ENCODE results near the gene PKIB.

Gene PKIB

GRCh38 chr6:122676146-122676545 lies 65.9 kb downstream of the PKIB start:
- no peak for ATAC-seq
- no peak for TF ChIP-seq POU6F1 (CRISPR knock-in tag; IDR thresholded peaks at IDR 0.05; ENCODE audit: borderline replicate concordance, low read depth)
- TF ChIP-seq ESRRG (CRISPR knock-in tag; IDR thresholded peaks at IDR 0.05): no peak
- no peak for TF ChIP-seq TOX (CRISPR knock-in tag; IDR thresholded peaks at IDR 0.05; ENCODE audit: borderline replicate concordance)
- no peak for TF ChIP-seq RARB (CRISPR knock-in tag; IDR thresholded peaks at IDR 0.05)
- TF ChIP-seq ISL1 (CRISPR knock-in tag; IDR thresholded peaks at IDR 0.05): no peak
- no peak for TF ChIP-seq ZC3H10 (CRISPR knock-in tag; IDR thresholded peaks at IDR 0.05)
- no peak for TF ChIP-seq OSR1 (CRISPR knock-in tag; IDR thresholded peaks at IDR 0.05)
- no peak for TF ChIP-seq CSDC2 (CRISPR knock-in tag; IDR thresholded peaks at IDR 0.05)
- no peak for TF ChIP-seq CREB5 (CRISPR knock-in tag; IDR thresholded peaks at IDR 0.05; ENCODE audit: low read depth)
- no peak for TF ChIP-seq ARNTL (CRISPR knock-in tag; IDR thresholded peaks at IDR 0.05; ENCODE audit: borderline replicate concordance, low read depth)
- TF ChIP-seq TCF4 (CRISPR knock-in tag; IDR thresholded peaks at IDR 0.05; ENCODE audit: borderline replicate concordance): no peak
- TF ChIP-seq ZNF565 (CRISPR knock-in tag; conservative IDR thresholded peaks at IDR 0.05; ENCODE audit: low read depth): no peak
- TF ChIP-seq ZFP30 (CRISPR knock-in tag; IDR thresholded peaks at IDR 0.05): no peak
- no peak for TF ChIP-seq SNAI2 (CRISPR knock-in tag; IDR thresholded peaks at IDR 0.05)
- TF ChIP-seq CSRNP3 (CRISPR knock-in tag; IDR thresholded peaks at IDR 0.05): no peak
- TF ChIP-seq PPARA (CRISPR knock-in tag; IDR thresholded peaks at IDR 0.05; ENCODE audit: borderline replicate concordance): no peak
- no peak for TF ChIP-seq BACH2 (CRISPR knock-in tag; IDR thresholded peaks at IDR 0.05; ENCODE audit: borderline replicate concordance)
- TF ChIP-seq PATZ1 (CRISPR knock-in tag; IDR thresholded peaks at IDR 0.05; ENCODE audit: borderline replicate concordance): no peak

- ATAC-seq: no peak
- no peak for TF ChIP-seq CSRNP3 (CRISPR knock-in tag; IDR thresholded peaks at IDR 0.05)
- no peak for TF ChIP-seq PATZ1 (CRISPR knock-in tag; IDR thresholded peaks at IDR 0.05; ENCODE audit: borderline replicate concordance)
- no peak for TF ChIP-seq ISL1 (CRISPR knock-in tag; IDR thresholded peaks at IDR 0.05)
- TF ChIP-seq ZNF70 (CRISPR knock-in tag; IDR thresholded peaks at IDR 0.05): no peak
- TF ChIP-seq GLIS3 (CRISPR knock-in tag; IDR thresholded peaks at IDR 0.05): no peak
- TF ChIP-seq ZC3H10 (CRISPR knock-in tag; IDR thresholded peaks at IDR 0.05): no peak
- no peak for TF ChIP-seq CSDC2 (CRISPR knock-in tag; IDR thresholded peaks at IDR 0.05)
- TF ChIP-seq SNAI2 (CRISPR knock-in tag; IDR thresholded peaks at IDR 0.05): no peak
- no peak for TF ChIP-seq ZNF565 (CRISPR knock-in tag; conservative IDR thresholded peaks at IDR 0.05; ENCODE audit: low read depth)
- TF ChIP-seq BACH2 (CRISPR knock-in tag; IDR thresholded peaks at IDR 0.05; ENCODE audit: borderline replicate concordance): no peak
- TF ChIP-seq TCF4 (CRISPR knock-in tag; IDR thresholded peaks at IDR 0.05; ENCODE audit: borderline replicate concordance): no peak
- no peak for TF ChIP-seq ZFP30 (CRISPR knock-in tag; IDR thresholded peaks at IDR 0.05)
- TF ChIP-seq ZNF8 (CRISPR knock-in tag; IDR thresholded peaks at IDR 0.05): no peak
- no peak for TF ChIP-seq CREB5 (CRISPR knock-in tag; IDR thresholded peaks at IDR 0.05; ENCODE audit: low read depth)
- no peak for TF ChIP-seq PPARA (CRISPR knock-in tag; IDR thresholded peaks at IDR 0.05; ENCODE audit: borderline replicate concordance)
- TF ChIP-seq OSR1 (CRISPR knock-in tag; IDR thresholded peaks at IDR 0.05): no peak
- TF ChIP-seq ARNTL (CRISPR knock-in tag; IDR thresholded peaks at IDR 0.05; ENCODE audit: borderline replicate concordance, low read depth): no peak
- no peak for TF ChIP-seq POU6F1 (CRISPR knock-in tag; IDR thresholded peaks at IDR 0.05; ENCODE audit: borderline replicate concordance, low read depth)
- no peak for TF ChIP-seq ZFP3 (CRISPR knock-in tag; IDR thresholded peaks at IDR 0.05)
- TF ChIP-seq ESRRG (CRISPR knock-in tag; IDR thresholded peaks at IDR 0.05): no peak
Observed at GRCh38 chr6:122676688-122677087, 66.5 kb downstream of the PKIB start.
